NCI-H82 (cell line): ENCODE results near the gene PUDP.
A peak's percentile ranks its signal among the peaks of the same experiment; 100 is the strongest.
"Not testable (repeated sequence)": the region's sequence is repeated elsewhere in the genome, so short reads cannot be mapped to it uniquely, and the experiment has no call there.

Source experiments
- DNase-seq: peaks from one replicate; lab custom pipeline; 2025; lab: John Stamatoyannopoulos, UW

PUDP gene

GRCh38 chrX:7109838-7110793 is 37.8 kb downstream of the PUDP start:
- DNase-seq, result peak; percentile 69

GRCh38 chrX:7109049-7109531 is 38.9 kb downstream of the PUDP start:
- peak; percentile 16 for DNase-seq

DNA sequence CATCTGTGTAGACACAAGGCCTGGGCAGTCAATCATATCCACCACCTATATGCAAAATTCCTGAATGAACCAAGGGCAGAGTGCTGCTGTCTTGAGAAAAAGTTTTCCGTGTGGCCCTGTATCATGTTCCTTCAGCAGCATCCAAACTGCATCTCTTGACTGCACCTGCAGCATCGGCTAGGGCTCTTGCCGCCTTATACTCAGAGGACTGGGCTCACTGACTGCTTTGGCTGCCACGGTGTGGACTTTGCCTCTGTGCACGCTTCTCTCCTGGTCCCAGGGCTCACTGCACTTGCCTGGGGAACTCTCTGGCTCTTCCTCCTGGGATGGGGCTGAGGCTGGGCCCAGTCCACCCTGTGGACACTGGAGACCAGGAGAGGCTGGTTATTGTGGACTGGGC is 39.9 kb downstream of the PUDP start:
- no peak for DNase-seq

DNA sequence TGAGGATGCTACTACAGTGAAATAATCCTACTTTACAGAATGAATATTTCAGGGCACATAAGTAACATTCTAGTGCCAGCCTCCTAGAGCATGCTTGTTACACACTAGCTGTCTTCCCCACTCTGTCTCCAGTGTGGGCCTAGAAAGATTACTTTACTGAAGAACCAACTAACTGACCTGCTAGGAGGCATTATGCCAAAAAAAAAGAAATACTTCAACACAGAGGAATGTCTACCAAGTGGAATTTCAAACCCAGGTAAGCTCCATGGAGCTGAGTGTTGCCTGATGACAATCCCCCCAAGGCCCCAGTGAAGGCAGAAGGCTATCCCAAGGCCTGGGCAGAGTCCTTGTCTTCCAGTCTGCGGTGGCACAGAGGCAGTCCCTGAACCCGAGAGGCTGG is 41.3 kb downstream of the PUDP start:
- DNase-seq, result no peak

DNA sequence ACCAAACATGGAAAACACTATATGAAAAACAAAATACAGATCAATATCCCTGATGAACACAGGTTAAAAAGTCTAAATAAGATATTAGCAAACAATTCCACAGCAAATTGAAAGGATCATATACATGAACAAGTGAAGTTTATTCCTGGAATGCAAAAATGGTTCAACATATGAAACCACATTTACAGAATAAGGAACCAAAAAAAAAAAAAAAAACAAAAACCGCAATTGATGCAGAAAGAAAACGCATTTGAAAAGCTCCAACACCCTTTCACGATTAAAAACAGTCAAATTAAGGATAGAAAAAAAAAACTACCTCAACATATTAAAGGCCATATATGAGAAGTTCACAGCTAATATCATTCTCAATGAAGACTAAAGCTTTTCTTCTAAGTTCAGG is 45.8 kb downstream of the PUDP start:
- DNase-seq, result no peak

- DNase-seq, result no peak
Observed at GRCh38 chrX:7100022-7100421, 47.9 kb downstream of the PUDP start.

- DNase-seq, result not testable (repeated sequence)
Observed at GRCh38 chrX:7095657-7096056, 52.3 kb downstream of the PUDP start.

DNA sequence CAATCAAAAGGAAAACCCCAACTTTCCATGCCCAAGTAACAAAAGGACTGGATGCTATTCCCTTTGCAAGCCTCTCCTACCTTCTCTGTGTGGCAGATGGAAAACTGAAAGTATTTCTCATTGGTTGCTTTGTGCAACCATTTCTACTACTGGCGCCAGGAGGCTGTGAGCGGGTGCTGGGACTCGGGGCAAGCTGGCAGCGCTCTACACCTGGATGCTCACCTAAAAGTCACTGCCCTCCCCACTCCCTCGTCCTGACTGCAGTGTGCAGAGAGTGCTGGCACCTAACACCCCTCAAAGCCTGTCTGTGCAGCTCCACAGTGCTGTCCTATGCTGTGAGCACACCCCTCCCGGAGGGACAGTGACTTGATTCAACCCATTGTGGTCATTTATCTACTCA is 54.6 kb downstream of the PUDP start:
- no peak for DNase-seq

DNA sequence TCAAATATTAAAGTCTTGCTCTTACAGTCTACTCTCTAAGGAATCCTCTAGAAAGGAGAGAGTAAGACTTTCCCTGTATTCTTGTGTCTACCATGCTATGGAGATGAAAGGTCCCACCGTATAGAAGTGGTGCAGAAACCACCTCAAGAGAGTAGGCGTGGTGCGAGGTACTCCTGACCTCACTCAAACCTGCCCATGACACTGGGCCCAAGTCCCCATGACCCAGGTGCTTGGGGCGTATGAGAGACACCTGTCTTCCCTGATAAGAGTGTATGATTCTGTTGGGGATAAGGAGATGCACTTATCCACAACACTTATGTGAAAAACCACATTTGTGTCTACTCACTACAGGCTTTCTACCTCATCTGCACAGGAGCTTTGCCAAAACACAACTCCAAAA is 55.4 kb downstream of the PUDP start:
- DNase-seq, result no peak

DNA sequence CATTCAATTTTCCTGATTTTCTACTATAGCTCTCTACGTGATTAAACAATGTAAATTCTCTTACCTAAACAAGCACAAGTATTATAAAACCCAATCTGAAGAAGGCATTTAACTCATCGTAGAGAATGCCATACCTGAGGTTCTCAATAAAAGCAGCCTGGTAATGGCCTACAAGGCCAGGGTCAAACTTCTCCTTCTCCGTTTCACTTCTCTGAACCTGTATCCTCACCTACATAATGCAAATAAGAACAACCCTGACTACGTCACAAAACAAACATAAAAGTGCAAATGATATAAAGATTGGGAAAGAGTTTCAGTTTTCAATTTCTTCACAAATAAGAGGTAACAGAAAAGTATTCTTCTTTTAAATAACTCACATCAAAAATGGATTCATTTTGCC is 56.0 kb downstream of the PUDP start:
- DNase-seq, result no peak

DNA sequence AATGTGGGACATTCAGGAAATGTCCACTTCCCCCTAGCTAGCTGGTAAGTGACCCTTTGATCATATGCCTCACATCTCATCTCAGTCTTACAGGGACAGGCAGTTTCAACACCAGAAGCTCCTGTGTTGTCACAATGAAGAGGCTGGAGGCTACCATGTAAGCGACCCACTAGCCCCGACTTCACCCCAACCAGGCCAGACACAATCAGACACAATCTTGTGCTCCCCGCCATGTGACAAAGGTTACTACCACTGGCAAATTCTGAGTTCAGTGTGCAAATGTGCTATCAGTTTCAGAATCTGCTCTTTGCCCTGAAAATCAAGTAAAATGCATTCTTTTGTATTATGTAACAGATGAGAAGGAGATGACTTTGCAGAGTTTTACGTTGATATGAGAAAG is 57.3 kb downstream of the PUDP start:
- DNase-seq, result no peak

GRCh38 chrX:7088968-7089615 is 58.9 kb downstream of the PUDP start:
- peak; percentile 51 for DNase-seq

DNA sequence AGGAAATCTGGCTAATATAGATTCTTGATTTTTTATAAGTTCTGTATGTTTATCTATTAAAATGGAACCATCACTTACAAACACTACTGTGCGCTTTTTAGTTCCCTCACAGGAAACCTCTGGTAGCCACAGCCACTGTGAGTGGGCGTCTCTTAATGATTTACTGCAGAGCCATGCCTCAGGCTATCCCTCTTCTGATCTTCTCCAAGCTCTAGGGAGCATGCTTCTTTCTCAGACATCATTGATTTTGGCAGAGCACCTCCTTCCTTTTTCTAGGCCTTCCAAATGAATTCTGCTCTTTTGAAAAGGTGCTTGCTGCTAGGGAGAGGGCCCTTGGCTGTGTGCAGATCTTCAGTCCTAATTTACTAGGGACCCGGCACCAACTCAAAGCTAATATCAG is 61.6 kb downstream of the PUDP start:
- no peak for DNase-seq

GRCh38 chrX:7085879-7086278 is 62.1 kb downstream of the PUDP start:
- no peak for DNase-seq

- DNase-seq, result no peak
Observed at GRCh38 chrX:7084841-7085240, 63.1 kb downstream of the PUDP start.

DNA sequence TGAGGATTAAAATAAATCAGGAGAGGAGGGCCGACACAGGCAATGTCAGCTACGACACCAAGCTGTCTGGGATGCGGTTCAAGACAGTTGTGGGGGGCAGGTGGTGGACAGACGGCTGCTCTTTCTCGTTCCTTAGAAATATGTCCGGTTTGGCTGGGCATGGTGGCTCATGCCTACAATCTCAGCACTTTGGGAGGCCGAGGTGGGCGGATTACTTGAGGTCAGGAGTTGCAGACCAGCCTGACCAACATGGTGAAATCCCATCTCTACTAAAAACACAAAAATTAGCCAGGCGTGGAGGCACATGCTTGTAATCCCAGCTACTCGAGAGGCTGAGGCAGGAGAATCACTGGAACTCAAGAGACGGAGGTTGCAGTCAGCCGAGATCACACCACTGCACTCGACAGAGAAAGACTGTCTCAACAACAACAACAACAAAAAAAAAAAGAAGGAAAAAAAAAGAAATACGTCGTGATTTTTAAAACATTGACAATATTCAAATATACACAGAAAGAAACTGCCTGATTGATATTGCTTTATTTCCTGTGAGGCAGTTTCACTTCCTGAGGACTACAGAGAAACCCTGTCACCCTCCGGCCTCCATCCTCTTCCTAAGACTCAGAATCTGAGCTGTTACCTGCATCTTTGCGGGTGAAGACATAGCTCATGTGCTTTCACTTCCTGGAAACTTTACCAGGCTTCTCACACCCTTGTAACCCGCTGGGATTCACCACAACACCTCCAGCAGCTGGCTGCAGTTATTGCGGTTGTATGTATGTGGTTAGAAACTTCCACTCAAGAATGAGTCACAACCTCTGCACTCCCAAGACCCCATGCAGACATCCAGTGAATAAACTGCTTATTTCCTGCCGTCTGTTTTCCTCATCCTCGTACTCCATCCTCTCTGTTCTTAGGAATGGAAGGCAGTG is 64.2 kb downstream of the PUDP start:
- DNase-seq, result no peak

GRCh38 chrX:7083021-7083420 is 64.9 kb downstream of the PUDP start:
- no peak for DNase-seq

GRCh38 chrX:7082556-7082955 is 65.4 kb downstream of the PUDP start:
- no peak for DNase-seq

- DNase-seq, result peak; percentile 2
Observed at GRCh38 chrX:7077241-7078230, 70.4 kb downstream of the PUDP start.

DNA sequence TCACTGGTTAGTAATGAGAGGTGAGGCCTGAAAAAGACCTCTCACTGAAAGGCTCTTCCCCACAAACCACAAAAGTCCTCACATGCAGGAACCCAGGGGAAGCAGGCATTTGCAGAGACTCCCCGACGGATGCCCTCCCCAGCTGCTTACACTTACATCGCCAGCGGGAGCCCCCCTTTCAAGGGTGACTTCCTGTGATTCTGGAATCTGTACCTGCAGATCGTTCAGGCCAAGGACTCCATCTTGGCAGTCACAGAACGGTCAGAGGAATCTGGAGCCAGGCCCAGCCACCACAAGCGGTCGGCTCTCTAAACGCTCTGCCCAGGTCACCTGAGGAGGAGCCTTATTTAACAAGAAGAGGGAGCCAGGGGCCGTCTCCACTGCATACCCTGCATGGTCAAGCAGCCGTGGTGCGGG is 71.7 kb downstream of the PUDP start:
- no peak for DNase-seq

- no peak for DNase-seq
Observed at GRCh38 chrX:7074908-7075204, 73.1 kb downstream of the PUDP start.
